ENCODE data around the gene WBP1L.

DNA sequence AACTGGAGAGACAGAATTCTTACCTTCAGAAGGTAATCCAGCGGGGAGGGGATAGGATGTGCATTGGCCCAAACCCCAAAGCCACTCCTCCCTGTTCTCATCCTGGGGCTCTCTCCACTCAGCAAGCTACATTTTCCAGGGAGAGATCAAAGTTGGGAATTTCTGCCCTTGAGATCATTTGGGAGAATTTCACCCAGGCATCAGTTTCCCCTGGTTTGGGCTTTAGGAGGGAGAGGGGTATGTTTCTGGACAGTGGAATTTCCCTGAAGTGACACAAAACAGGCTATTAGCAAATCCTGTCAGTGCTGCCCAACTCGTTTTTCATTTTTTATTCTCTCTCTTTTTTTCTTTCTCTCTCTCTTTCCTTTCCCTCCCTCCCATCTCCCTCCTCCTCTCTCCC, 57.7 kb downstream of the WBP1L start:
- no peak for TF ChIP-seq POLR2A (IDR thresholded peaks at IDR 0.05; ENCODE audit: low read length)
- no peak for TF ChIP-seq GATA1 (IDR thresholded peaks at IDR 0.05; ENCODE audit: low read depth, low read length)

Measured in erythroblast (primary cell).